Suprapubic skin (tissue), 4 donors: Measurements from ENCODE around the gene NPC2. TPM values are rescaled to one million over a fixed set of nuclear protein-coding genes. Genes with fewer than 3 reads are reported as not detected.

Experiments
- DNase-seq, 2 donors: peaks; one replicate each; pipeline ENCODE4 v3.0.0-alpha.2; 2019; ENCODE audit warnings: low spot score in 2 of 2
- H3K27ac ChIP-seq: fragments of 200-600 bp; sonication (generic); one replicate; pipeline ENCODE4 v1.5.1; 2019
- H3K27me3 ChIP-seq: fragments of 200-600 bp; sonication (generic); one replicate; pipeline ENCODE4 v1.5.1; 2019
- H3K36me3 ChIP-seq: fragments of 200-600 bp; sonication (generic); one replicate; pipeline ENCODE4 v1.5.1; 2019
- H3K4me1 ChIP-seq: fragments of 200-600 bp; sonication (generic); one replicate; pipeline ENCODE4 v1.5.1; 2019
- H3K4me3 ChIP-seq: fragments of 200-600 bp; sonication (generic); one replicate; pipeline ENCODE4 v1.5.1; 2019; ENCODE audit warnings: mild to moderate bottlenecking
- H3K9me3 ChIP-seq: fragments of 200-600 bp; sonication (generic); one replicate; pipeline ENCODE4 v1.5.1; 2019
- CTCF ChIP-seq, 2 donors: fragments of 200-600 bp in 1 of 2; fragments of 450-650 bp in 1 of 2; sonication (generic) in 1 of 2; IDR thresholded peaks; one replicate each; pipeline ENCODE4 v1.5.1; 2016 to 2019; ENCODE audit warnings: antibody characterized with exemption in 2 of 2, mild to moderate bottlenecking in 1 of 2, moderate library complexity in 1 of 2
- EP300 ChIP-seq: sonication (generic); formaldehyde crosslinking; IDR thresholded peaks from one replicate; pipeline ENCODE4 v1.6.1; 2017; ENCODE audit warnings: antibody characterized with exemption
- POLR2A ChIP-seq, 2 donors: fragments of 450-650 bp; IDR thresholded peaks; one replicate each; pipeline ENCODE4 v1.6.1; 2017; ENCODE audit warnings: antibody characterized with exemption in 2 of 2, mild to moderate bottlenecking in 2 of 2, moderate library complexity in 2 of 2
- POLR2AphosphoS5 ChIP-seq, 3 donors: sonication (generic); formaldehyde crosslinking; IDR thresholded peaks; one replicate each; pipeline ENCODE4 v1.6.1; 2017; ENCODE audit warnings: antibody characterized with exemption in 3 of 3
- WGBS: methylation state at CpG from one replicate; pipeline ENCODE4 v1.1.5; 2018; 5-methylcytosine and 5-hydroxymethylcytosine counted together
- total RNA-seq, 4 donors: library from RNA; depleted of rRNA; stranded (reverse); fragments of >200 nt; gene quantifications; one replicate each; pipeline ENCODE4 v1.1.0, GENCODE V29; 2016

NPC2 gene
- total RNA-seq, 4 donors from 2014 or later, result 274 to 450 (median 338) TPM

- Histone ChIP-seq H3K36me3 (peaks cover 29% of the 10 kb centered on the region), H3K9me3 (no peaks in the 10 kb centered on the region), H3K27ac (no peak overlapping the region), H3K27me3 (no peaks in the 10 kb centered on the region), H3K4me3 (no peak overlapping the region), H3K4me1 (peaks cover 31% of the 10 kb centered on the region)
- TF ChIP-seq POLR2AphosphoS5 (IDR thresholded peaks at IDR 0.05), result no peak
- TF ChIP-seq POLR2A (IDR thresholded peaks at IDR 0.05), result no peak
- TF ChIP-seq EP300, result no peak
- TF ChIP-seq CTCF (IDR thresholded peaks at IDR 0.05), result no peak
- DNase-seq, result no peak
- WGBS, result 90% methylated on average over 2 of the region's 2 CpGs
Observed at GRCh38 chr14:74472601-74473000, 20.5 kb downstream of the NPC2 start.

GRCh38 chr14:74469548-74470518 is 23.3 kb downstream of the NPC2 start:
- Histone ChIP-seq H3K4me3 (no peak overlapping the region), H3K36me3 (peaks cover 18% of the 10 kb centered on the region), H3K27ac (peak overlapping the region; percentile 53), H3K9me3 (no peaks in the 10 kb centered on the region), H3K4me1 (peaks cover 31% of the 10 kb centered on the region), H3K27me3 (no peaks in the 10 kb centered on the region)
- no peak for DNase-seq
- TF ChIP-seq POLR2A (IDR thresholded peaks at IDR 0.05) (no peak), POLR2AphosphoS5 (IDR thresholded peaks at IDR 0.05) (no peak), EP300 (no peak), CTCF (IDR thresholded peaks at IDR 0.05) (no peak)
- WGBS, result 49% methylated on average over 7 of the region's 7 CpGs

GRCh38 chr14:74468513-74468912 is 24.6 kb downstream of the NPC2 start:
- DNase-seq, result no peak

GRCh38 chr14:74465335-74465734 is 27.8 kb downstream of the NPC2 start:
- TF ChIP-seq CTCF (IDR thresholded peaks at IDR 0.05) (no peak), EP300 (no peak), POLR2AphosphoS5 (IDR thresholded peaks at IDR 0.05) (no peak), POLR2A (IDR thresholded peaks at IDR 0.05) (no peak)
- Histone ChIP-seq H3K4me3 (no peak overlapping the region), H3K27me3 (no peaks in the 10 kb centered on the region), H3K4me1 (peaks cover 22% of the 10 kb centered on the region), H3K27ac (no peak overlapping the region), H3K9me3 (no peaks in the 10 kb centered on the region), H3K36me3 (no peaks in the 10 kb centered on the region)
- no peak for DNase-seq
- WGBS, result 73% methylated on average over 2 of the region's 2 CpGs

More at GRCh38 chr14:74468513-74468912, 24.6 kb downstream of the NPC2 start:
- Histone ChIP-seq H3K4me1 (peaks cover 31% of the 10 kb centered on the region), H3K27ac (no peak overlapping the region), H3K4me3 (no peak overlapping the region), H3K27me3 (no peaks in the 10 kb centered on the region), H3K9me3 (no peaks in the 10 kb centered on the region), H3K36me3 (peaks cover 8% of the 10 kb centered on the region)
- 89% methylated on average over 3 of the region's 3 CpGs for WGBS
- no peak for TF ChIP-seq CTCF (IDR thresholded peaks at IDR 0.05)
- TF ChIP-seq POLR2A (IDR thresholded peaks at IDR 0.05), result no peak
- no peak for TF ChIP-seq EP300
- TF ChIP-seq POLR2AphosphoS5 (IDR thresholded peaks at IDR 0.05), result no peak

- Histone ChIP-seq H3K27ac (no peak overlapping the region), H3K27me3 (no peaks in the 10 kb centered on the region), H3K36me3 (no peaks in the 10 kb centered on the region), H3K4me1 (peaks cover 16% of the 10 kb centered on the region), H3K4me3 (no peak overlapping the region), H3K9me3 (no peaks in the 10 kb centered on the region)
- no peak for DNase-seq
- 59% methylated on average over 2 of the region's 3 CpGs for WGBS
- no peak for TF ChIP-seq EP300
- TF ChIP-seq POLR2A (IDR thresholded peaks at IDR 0.05), result no peak
- TF ChIP-seq POLR2AphosphoS5 (IDR thresholded peaks at IDR 0.05), result no peak
- no peak for TF ChIP-seq CTCF (IDR thresholded peaks at IDR 0.05)
Observed at GRCh38 chr14:74464785-74465184, 28.3 kb downstream of the NPC2 start.
